Measurements from ENCODE around the gene CUL4A.

CUL4A gene

DNA sequence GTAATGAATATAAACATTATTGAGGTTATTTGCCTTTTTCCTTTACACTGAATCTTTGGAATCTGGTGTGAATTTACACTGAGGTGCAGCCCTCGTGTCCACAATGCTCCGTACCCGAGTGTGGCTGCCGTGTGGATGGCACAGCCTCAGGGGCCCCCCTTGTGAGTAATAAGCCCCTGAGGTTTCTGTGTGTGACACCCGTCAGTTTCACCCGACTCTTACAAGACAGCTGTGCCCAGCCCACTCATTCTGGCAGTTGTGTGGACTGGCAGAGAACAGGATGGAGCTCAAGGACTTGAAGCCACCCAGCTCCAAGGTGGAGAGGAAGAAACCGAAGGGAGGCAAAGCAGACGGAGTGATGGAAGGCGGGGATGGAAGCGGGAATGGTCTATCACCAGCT is 43.1 kb upstream of the CUL4A start:
- in situ Hi-C loops (cut with MboI; ENCODE audit: low pct_unique_long_range_greater_than_20kb, low sequenced_read_pairs, unreplicated experiment), result no loop called here
- no peak for DNase-seq (ENCODE audit: low spot score)

DNA sequence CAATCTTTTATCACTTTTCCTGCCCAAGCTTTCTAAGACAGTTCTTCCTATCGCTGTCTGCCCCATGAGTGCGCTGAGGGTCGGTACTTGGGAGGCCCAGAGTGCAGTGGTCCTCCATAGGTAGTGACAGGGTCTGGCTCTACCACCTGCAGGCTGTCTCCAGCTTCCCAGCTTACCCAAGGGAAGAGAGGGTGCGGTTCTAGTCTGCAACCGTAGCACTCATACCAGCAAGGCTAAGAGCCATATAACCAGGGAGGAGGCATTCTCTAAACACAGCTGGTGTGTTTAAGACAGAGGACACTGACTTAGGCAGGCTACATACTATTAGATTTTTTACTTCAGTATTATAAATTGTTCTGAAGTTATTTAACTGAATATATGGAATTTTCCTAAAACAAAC is 42.7 kb upstream of the CUL4A start:
- in situ Hi-C loops (cut with MboI; ENCODE audit: low pct_unique_long_range_greater_than_20kb, low sequenced_read_pairs, unreplicated experiment), result no loop called here
- TF ChIP-seq, protein P1, sequence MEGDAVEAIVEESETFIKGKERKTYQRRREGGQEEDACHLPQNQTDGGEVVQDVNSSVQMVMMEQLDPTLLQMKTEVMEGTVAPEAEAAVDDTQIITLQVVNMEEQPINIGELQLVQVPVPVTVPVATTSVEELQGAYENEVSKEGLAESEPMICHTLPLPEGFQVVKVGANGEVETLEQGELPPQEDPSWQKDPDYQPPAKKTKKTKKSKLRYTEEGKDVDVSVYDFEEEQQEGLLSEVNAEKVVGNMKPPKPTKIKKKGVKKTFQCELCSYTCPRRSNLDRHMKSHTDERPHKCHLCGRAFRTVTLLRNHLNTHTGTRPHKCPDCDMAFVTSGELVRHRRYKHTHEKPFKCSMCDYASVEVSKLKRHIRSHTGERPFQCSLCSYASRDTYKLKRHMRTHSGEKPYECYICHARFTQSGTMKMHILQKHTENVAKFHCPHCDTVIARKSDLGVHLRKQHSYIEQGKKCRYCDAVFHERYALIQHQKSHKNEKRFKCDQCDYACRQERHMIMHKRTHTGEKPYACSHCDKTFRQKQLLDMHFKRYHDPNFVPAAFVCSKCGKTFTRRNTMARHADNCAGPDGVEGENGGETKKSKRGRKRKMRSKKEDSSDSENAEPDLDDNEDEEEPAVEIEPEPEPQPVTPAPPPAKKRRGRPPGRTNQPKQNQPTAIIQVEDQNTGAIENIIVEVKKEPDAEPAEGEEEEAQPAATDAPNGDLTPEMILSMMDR (IDR thresholded peaks at IDR 0.05; ENCODE audit: extremely low read depth, insufficient read depth, missing control alignments), result no peak
- no peak for DNase-seq (ENCODE audit: low spot score)

More for the DNA sequence above, 43.1 kb upstream of the CUL4A start:
- TF ChIP-seq, protein P1 (IDR thresholded peaks at IDR 0.05; ENCODE audit: extremely low read depth, insufficient read depth, missing control alignments), result no peak

DNA sequence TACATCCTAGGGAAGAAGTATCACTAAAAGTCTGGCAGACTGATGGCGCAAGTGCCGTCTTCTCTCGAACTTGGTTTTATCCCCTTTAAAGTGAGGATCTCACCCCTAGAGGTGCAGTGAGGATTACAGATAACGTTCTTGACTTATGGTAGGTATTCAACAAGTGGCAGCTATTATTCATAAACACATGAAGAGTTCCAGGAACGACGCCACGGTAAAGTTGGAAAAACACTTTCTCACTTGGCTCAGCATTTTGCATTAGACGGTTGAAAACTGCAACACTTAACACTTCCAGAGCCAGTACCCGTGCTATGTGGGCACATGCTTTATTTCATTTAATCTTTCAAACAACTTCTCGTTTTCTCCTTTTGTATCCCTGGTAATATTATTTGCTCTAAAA is 42.3 kb upstream of the CUL4A start:
- TF ChIP-seq, protein P1 (IDR thresholded peaks at IDR 0.05; ENCODE audit: extremely low read depth, insufficient read depth, missing control alignments), result no peak
- in situ Hi-C loops (cut with MboI; ENCODE audit: low pct_unique_long_range_greater_than_20kb, low sequenced_read_pairs, unreplicated experiment), result no loop called here
- no peak for DNase-seq (ENCODE audit: low spot score)

DNA sequence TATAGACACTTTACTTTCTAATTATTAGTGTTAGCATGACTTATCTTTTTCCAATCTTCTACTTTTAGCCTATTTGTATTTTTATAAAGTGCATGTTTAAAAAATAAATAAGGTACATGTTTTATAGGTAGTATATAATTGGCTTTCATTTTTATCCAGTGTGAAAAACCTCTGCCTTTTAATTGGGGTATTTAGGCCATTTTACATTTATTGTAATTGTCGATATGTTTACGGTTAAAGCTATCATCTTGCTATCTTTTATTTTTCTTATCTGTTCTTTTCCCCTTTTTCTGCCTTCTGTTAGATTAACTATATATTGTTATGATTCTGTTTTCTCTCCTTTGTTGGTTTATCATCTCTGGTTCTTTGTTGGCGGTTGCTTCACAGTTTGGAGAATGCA is 41.8 kb upstream of the CUL4A start:
- TF ChIP-seq, protein P1 (IDR thresholded peaks at IDR 0.05; ENCODE audit: extremely low read depth, insufficient read depth, missing control alignments), result no peak
- no peak for DNase-seq (ENCODE audit: low spot score)
- in situ Hi-C loops (cut with MboI; ENCODE audit: low pct_unique_long_range_greater_than_20kb, low sequenced_read_pairs, unreplicated experiment), result no loop called here

DNA sequence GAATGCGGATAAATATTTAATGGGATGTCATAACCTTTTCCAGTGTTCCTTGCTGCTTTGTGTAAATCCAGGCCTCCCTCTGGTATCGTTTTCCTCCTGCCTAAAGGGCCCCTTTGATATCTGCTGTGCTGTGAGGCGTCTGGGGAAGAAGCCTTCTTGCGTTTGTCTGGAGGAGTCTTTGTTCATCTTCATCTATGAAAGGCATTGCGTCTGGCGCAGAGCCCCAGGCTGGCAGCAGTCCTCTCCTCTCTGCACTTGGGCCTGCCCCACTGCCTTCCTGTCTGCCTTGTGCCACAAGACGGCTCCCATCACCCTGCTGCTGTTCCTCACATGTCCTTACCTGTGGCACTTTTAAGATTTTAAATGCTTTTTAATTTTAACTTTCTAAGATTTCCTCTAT is 41.2 kb upstream of the CUL4A start:
- TF ChIP-seq, protein P1 (IDR thresholded peaks at IDR 0.05; ENCODE audit: extremely low read depth, insufficient read depth, missing control alignments), result no peak
- in situ Hi-C loops (cut with MboI; ENCODE audit: low pct_unique_long_range_greater_than_20kb, low sequenced_read_pairs, unreplicated experiment), result no loop called here
- DNase-seq (ENCODE audit: low spot score), result no peak

DNA sequence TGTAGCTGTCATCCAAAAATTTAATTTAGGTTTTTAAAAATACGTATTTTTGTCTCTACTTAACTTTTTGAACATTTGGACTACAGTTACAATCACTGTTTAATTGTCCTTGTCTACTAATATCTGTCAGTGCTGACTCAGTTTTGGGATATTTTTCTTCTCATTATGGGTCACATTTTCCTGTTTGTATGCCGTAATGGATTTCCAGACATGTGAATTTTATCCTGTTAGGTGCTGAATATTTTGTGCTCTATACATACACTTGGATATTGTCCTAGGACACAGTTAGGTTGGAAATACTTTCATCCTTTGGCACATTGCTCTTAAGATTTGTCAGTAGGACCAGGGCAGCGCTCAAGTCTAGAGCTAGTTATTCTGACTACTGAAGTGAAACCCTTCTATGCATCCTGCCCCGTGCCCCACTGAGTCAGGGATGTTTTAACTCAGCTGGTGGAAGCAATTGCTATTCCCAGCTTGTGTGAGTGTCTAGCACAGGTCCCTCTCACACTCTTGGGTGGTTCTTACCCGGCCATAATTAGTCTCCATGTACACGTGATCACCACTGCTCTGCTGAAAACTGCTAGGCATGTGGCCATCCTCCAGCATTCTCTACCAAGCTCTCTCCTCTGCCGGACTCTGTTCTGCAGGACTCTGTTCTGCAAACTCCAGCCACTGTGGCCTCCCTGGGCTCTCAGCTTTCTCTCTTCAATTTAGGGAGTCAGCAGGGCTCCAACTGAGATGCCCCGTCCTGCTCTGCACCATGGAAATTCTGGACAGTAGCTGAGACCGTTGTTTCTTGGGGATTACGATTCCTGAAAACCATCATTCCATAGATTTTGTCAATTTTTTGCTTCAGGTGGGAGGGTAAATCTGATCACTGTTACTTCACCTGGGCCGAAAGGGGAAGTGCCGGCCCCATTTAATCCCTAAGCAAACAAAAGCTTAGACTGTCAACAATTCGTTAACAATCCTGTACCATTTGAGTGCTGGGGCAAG is 39.8 kb upstream of the CUL4A start:
- in situ Hi-C loops (cut with MboI; ENCODE audit: low pct_unique_long_range_greater_than_20kb, low sequenced_read_pairs, unreplicated experiment), result no loop called here
- no peak for DNase-seq (ENCODE audit: low spot score)

More for the DNA sequence above, 39.8 kb upstream of the CUL4A start:
- TF ChIP-seq, protein P1 (IDR thresholded peaks at IDR 0.05; ENCODE audit: extremely low read depth, insufficient read depth, missing control alignments), result no peak
